Stimulated activated CD4-positive, alpha-beta T cell treated with anti-CD3 and anti-CD28 coated beads, Interleukin-15, amount 100 ng/mL, for 24 hours (primary cell): ENCODE data around the gene GLYR1.

ENCODE experiments used
- DNase-seq: peaks from one replicate; pipeline ENCODE4 v3.0.0-alpha.2; 2020

The GLYR1 gene

DNA sequence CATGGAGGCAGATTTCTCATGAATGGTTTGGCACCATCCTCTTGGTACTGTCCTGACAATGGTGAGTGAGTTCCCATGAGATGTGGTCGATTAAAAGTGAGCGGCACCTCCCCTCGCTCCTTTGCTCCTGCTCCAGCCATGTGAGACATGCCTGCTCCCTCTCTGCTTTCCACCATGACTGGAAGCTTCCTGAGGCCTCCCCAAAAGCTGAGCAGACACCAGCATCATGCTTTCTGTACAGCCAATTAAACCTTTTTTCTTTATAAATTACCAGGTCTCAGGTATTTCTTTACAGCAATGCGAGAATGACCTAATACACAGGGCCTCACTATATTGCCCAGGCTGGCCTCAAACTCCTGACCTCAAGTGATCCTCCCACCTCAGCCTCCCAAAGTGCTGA lies 92.2 kb downstream of the GLYR1 start:
- DNase-seq = no peak

DNA sequence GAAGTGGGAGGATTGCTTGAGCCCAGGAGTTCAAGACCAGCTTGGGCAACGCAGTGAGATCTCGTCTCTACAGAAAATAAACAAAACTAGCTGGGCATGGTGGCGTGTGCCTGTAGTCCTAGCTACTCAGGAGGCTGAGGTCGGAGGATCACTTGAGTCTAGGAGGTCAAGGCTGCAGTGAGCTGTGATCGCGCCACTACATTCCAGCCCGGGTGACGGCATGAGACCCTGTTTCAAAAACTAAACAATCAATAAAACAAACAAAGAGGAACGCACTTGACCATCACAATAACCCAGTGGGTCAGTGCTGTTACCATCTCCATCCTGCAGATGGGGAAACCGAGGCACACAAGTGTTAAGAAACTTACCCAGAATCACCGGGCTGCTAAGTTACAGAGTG lies 93.9 kb downstream of the GLYR1 start:
- no peak for DNase-seq
